Measurements from ENCODE around the gene KRT85. TPM values are rescaled to one million over a fixed set of nuclear protein-coding genes. Genes with fewer than 3 reads are reported as not detected.

KRT85 gene
- polyA plus RNA-seq, 2 of the 4 experiments (the other 2 are of a cell fraction): 3.7 TPM; not detected in 1

GRCh38 chr12:52404951-52405350 lies 37.7 kb upstream of the KRT85 start:
- no peak overlapping the region for H3K27ac ChIP-seq
- DNase-seq (ENCODE audit: low read depth in 1 of 2, low spot score in 1 of 2) (peak in 1 of 2 experiments; percentile 37), ATAC-seq (peak; percentile 33 to 66; a peak in 3 of 6 replicates), FAIRE-seq (no peak)
- no peak overlapping the region for H3K4me3 ChIP-seq
- ChIA-PET POLR2A (no interaction called here), CTCF (interaction anchor here (0.5 to 2.6 kb wide), 7 partner anchors 10 to 475 kb away, joined by 3 to 16 read pairs (median 5); no protein-coding TSS in a partner anchor)
- H3K9me3 ChIP-seq: no peaks in the 10 kb centered on the region
- H3K4me2 ChIP-seq: no peak overlapping the region
- 65% methylated on average over 3 of the region's 3 CpGs for WGBS (ENCODE audit: missing lambda C conversion rate)
- TF ChIP-seq, protein P1, sequence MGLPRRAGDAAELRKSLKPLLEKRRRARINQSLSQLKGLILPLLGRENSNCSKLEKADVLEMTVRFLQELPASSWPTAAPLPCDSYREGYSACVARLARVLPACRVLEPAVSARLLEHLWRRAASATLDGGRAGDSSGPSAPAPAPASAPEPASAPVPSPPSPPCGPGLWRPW (IDR thresholded peaks at IDR 0.05): no peak
- TF ChIP-seq RAD21 (conservative IDR thresholded peaks at IDR 0.05 in 1 of 2, IDR thresholded peaks at IDR 0.05 in 1 of 2): peak in 1 of 2 experiments; percentile 29; a peak in 1 of 5 replicates
- no peaks in the 10 kb centered on the region for H3K4me1 ChIP-seq

DNA sequence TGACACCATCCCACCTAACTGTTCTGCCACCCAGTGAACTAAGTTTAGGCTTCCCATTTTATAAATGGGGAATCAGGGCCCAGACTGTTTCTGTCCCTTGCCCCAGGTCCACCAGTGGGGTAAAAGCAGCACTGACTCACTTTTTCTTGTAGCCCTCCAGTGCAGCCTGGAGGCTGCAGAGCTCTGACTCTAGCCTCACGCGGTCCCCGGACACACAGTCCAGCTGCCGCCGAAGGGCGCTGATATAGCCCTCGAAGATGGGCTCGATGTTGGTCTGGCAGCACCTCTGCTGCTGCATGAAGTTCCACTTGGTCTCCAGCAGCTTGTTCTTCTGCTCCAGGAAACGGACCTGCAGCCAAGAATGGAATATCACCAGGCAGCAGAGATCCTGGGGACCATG lies 36.3 kb upstream of the KRT85 start:
- FAIRE-seq: no peak
- no peaks in the 10 kb centered on the region for H3K4me1 ChIP-seq
- H3K4me2 ChIP-seq: no peak overlapping the region
- H3K4me3 ChIP-seq: no peak overlapping the region
- no peak for DNase-seq (ENCODE audit: low read depth in 1 of 2, low spot score in 1 of 2)
- ChIA-PET POLR2A (no interaction called here), CTCF (interaction anchor here (1.0 to 46.1 kb wide), 10 partner anchors 9 to 481 kb away, joined by 3 to 1221 read pairs (median 6); no protein-coding TSS in a partner anchor)
- H3K27ac ChIP-seq: no peak overlapping the region
- WGBS (ENCODE audit: missing lambda C conversion rate): 92% methylated on average over 9 of the region's 9 CpGs
- no peak for ATAC-seq
- H3K9me3 ChIP-seq: no peaks in the 10 kb centered on the region
- no peak for TF ChIP-seq FOSB (CRISPR knock-in tag; IDR thresholded peaks at IDR 0.05)
- TF ChIP-seq SMC3 (IDR thresholded peaks at IDR 0.05): no peak
- TF ChIP-seq BCL3 (IDR thresholded peaks at IDR 0.05): no peak
- no peak for TF ChIP-seq MAFK (IDR thresholded peaks at IDR 0.05; ENCODE audit: partially characterized antibody)

DNA sequence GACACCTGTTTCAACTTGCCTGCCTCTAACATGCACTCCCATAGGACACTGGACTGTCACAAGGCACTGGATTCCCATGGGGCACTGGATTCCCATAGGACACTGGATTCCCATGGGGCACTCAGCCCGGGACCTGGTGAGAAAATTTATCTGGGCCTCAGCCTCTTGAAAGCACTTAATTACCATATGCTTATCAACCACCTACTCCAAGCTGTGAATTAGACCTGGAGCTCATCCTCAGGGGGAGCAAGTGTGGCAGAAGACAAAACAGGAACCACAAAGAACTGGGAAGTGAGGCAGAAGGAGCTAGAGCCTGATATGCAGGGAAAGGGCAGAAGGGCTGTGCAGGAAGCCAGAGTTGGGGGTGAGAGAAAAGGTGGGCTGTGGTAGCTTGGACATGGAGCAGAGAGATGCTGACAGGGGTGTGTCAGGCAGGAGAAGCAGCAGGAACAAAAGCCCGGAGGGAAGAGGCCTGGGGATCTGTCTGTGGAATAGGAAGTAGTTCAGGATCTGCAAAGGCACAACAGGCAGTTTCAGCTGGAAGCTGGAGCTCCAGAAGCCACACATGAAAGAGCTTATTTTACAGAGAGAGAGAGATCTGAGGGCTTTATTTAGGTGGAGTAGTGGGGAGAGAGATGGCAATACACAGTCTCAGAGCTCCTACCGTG lies 35.7 kb upstream of the KRT85 start:
- Histone ChIP-seq H3K27ac (no peak overlapping the region), H3K4me2 (no peak overlapping the region), H3K4me1 (no peaks in the 10 kb centered on the region), H3K4me3 (no peak overlapping the region), H3K9me3 (no peaks in the 10 kb centered on the region)
- DNase-seq (ENCODE audit: low read depth in 1 of 2, low spot score in 1 of 2): no peak
- no peak for FAIRE-seq
- ChIA-PET POLR2A (no interaction called here), CTCF (interaction anchor here (1.3 to 46.1 kb wide), 7 partner anchors 8 to 471 kb away, joined by 3 to 1221 read pairs (median 15); no protein-coding TSS in a partner anchor)
- WGBS (ENCODE audit: missing lambda C conversion rate): 66% methylated on average over 3 of the region's 3 CpGs
- no peak for ATAC-seq
- TF ChIP-seq, protein P2, sequence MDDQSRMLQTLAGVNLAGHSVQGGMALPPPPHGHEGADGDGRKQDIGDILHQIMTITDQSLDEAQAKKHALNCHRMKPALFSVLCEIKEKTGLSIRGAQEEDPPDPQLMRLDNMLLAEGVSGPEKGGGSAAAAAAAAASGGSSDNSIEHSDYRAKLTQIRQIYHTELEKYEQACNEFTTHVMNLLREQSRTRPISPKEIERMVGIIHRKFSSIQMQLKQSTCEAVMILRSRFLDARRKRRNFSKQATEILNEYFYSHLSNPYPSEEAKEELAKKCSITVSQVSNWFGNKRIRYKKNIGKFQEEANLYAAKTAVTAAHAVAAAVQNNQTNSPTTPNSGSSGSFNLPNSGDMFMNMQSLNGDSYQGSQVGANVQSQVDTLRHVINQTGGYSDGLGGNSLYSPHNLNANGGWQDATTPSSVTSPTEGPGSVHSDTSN (IDR thresholded peaks at IDR 0.05): no peak
- no peak for TF ChIP-seq SREBF2 (IDR thresholded peaks at IDR 0.05)
- TF ChIP-seq, protein P3, sequence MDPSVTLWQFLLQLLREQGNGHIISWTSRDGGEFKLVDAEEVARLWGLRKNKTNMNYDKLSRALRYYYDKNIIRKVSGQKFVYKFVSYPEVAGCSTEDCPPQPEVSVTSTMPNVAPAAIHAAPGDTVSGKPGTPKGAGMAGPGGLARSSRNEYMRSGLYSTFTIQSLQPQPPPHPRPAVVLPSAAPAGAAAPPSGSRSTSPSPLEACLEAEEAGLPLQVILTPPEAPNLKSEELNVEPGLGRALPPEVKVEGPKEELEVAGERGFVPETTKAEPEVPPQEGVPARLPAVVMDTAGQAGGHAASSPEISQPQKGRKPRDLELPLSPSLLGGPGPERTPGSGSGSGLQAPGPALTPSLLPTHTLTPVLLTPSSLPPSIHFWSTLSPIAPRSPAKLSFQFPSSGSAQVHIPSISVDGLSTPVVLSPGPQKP (IDR thresholded peaks at IDR 0.05; ENCODE audit: low read depth, low read length): no peak
- TF ChIP-seq HDAC2 (IDR thresholded peaks at IDR 0.05): no peak
- no peak for TF ChIP-seq RFX5 (IDR thresholded peaks at IDR 0.05)
- no peak for TF ChIP-seq CHD4 (IDR thresholded peaks at IDR 0.05; ENCODE audit: borderline replicate concordance)
- TF ChIP-seq HOXA7 (CRISPR knock-in tag; IDR thresholded peaks at IDR 0.05): no peak
- TF ChIP-seq ESRRA (IDR thresholded peaks at IDR 0.05; ENCODE audit: borderline replicate concordance, low read length): no peak
- TF ChIP-seq HMGXB4 (CRISPR knock-in tag; IDR thresholded peaks at IDR 0.05; ENCODE audit: borderline replicate concordance): no peak
- no peak for TF ChIP-seq POLR2AphosphoS2 (conservative IDR thresholded peaks at IDR 0.05; ENCODE audit: low read length)
- no peak for TF ChIP-seq BCL3 (IDR thresholded peaks at IDR 0.05)
- TF ChIP-seq TFCP2L1 (CRISPR knock-in tag; IDR thresholded peaks at IDR 0.05): no peak
- TF ChIP-seq, protein P1 (IDR thresholded peaks at IDR 0.05): no peak
- TF ChIP-seq ZSCAN20 (CRISPR knock-in tag; IDR thresholded peaks at IDR 0.05): no peak
- TF ChIP-seq, protein P4, sequence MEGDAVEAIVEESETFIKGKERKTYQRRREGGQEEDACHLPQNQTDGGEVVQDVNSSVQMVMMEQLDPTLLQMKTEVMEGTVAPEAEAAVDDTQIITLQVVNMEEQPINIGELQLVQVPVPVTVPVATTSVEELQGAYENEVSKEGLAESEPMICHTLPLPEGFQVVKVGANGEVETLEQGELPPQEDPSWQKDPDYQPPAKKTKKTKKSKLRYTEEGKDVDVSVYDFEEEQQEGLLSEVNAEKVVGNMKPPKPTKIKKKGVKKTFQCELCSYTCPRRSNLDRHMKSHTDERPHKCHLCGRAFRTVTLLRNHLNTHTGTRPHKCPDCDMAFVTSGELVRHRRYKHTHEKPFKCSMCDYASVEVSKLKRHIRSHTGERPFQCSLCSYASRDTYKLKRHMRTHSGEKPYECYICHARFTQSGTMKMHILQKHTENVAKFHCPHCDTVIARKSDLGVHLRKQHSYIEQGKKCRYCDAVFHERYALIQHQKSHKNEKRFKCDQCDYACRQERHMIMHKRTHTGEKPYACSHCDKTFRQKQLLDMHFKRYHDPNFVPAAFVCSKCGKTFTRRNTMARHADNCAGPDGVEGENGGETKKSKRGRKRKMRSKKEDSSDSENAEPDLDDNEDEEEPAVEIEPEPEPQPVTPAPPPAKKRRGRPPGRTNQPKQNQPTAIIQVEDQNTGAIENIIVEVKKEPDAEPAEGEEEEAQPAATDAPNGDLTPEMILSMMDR (IDR thresholded peaks at IDR 0.05): no peak
- no peak for TF ChIP-seq JUNB (IDR thresholded peaks at IDR 0.05)
